HG03378 (cell line): ENCODE data around the gene KRTAP17-1.

Source experiments
- ATAC-seq: cut with Tn5 transposase; IDR thresholded peaks from one replicate; pipeline ENCODE4 v1.9.1; 2021; ENCODE audit warnings: mild to moderate bottlenecking, moderate library complexity; ENCODE audit not compliant: unreplicated experiment

The KRTAP17-1 gene

GRCh38 chr17:41333098-41333497 is 17.6 kb upstream of the KRTAP17-1 start:
- ATAC-seq = no peak

- ATAC-seq = no peak
Observed at GRCh38 chr17:41332239-41332638, 16.7 kb upstream of the KRTAP17-1 start.

GRCh38 chr17:41331606-41332005 is 16.1 kb upstream of the KRTAP17-1 start:
- no peak for ATAC-seq

GRCh38 chr17:41329279-41329948 is 13.9 kb upstream of the KRTAP17-1 start:
- ATAC-seq = no peak

- no peak for ATAC-seq
Observed at GRCh38 chr17:41328207-41328606, 12.7 kb upstream of the KRTAP17-1 start.

- no peak for ATAC-seq
Observed at GRCh38 chr17:41327411-41328120, 12.1 kb upstream of the KRTAP17-1 start.

- ATAC-seq = no peak
Observed at GRCh38 chr17:41326173-41327145, 10.9 kb upstream of the KRTAP17-1 start.

GRCh38 chr17:41325611-41326010 is 10.1 kb upstream of the KRTAP17-1 start:
- ATAC-seq = no peak

- no peak for ATAC-seq
Observed at GRCh38 chr17:41325126-41325525, 9.6 kb upstream of the KRTAP17-1 start.

GRCh38 chr17:41324180-41325075 is 8.9 kb upstream of the KRTAP17-1 start:
- no peak for ATAC-seq

- ATAC-seq = no peak
Observed at GRCh38 chr17:41322903-41323895, 7.7 kb upstream of the KRTAP17-1 start.

- ATAC-seq = no peak
Observed at GRCh38 chr17:41322094-41322902, 6.8 kb upstream of the KRTAP17-1 start.

- ATAC-seq = no peak
Observed at GRCh38 chr17:41318231-41318630, 2.7 kb upstream of the KRTAP17-1 start.

GRCh38 chr17:41315814-41316445 is 420 bp upstream of the KRTAP17-1 start:
- ATAC-seq = no peak

- ATAC-seq = no peak
Observed at GRCh38 chr17:41311111-41311510, 4.4 kb downstream of the KRTAP17-1 start.

GRCh38 chr17:41308918-41309359 is 6.6 kb downstream of the KRTAP17-1 start, which contains the start of gene KRTAP16-1:
Gene KRTAP16-1 (minus strand): TSS chr17:41309309. CDS start chr17:41309253, 56 bp downstream.
- ATAC-seq = no peak

GRCh38 chr17:41308251-41308917 is 7.1 kb downstream of the KRTAP17-1 start:
- ATAC-seq = no peak
